ENCODE measurements around the gene TATDN2. TPM values are rescaled to one million over a fixed set of nuclear protein-coding genes. Genes with fewer than 3 reads are reported as not detected.

TATDN2 gene
- total RNA-seq, 1 donor: 19.2 TPM

DNA sequence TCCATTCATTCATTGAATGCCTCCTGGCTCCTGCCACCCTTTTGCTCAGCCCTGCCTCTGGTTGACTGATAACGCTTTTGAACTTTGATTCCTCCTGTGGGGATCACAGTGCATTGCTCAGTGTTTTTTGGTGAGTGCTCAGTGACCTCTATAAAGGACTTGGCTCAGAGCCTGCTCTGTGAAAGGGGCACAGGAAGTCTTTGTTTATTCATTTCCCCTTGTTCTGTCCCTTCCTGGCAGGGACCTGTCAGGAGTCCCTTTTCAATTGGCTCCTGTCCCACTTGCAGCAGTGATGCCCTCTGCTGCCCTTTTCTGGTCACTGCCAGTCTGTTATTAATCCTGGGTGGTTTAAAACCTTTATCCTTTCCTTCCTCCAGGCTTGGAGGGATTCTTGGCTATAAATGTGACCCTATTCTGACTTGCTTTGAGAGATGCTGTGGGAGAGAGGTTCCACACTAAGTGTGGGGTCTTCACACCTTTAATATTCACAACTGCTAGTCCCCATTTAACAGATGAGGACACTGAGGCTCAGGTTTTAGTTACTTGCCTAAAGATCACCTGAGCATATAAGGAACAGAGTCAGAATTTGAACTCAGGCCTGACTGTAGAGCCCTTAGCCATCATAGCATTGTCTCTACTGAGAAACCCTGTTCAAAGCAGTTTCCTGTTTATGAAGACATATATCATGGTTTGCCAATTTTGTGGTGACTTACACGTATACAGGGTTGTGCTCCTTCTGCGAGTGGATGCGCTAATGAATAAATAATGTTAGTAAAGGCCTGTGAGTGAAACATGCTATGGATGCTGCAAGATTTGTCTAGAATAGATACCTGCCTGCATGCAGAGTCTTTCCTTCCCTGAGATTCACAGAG is 23.2 kb upstream of the TATDN2 start:
- DNase-seq (ENCODE audit: insufficient read length, low spot score, missing footprints): no peak
- Histone ChIP-seq H3K36me3 (ENCODE audit: insufficient read depth, low read length) (no peaks in the 10 kb centered on the region), H2AFZ (ENCODE audit: low read length) (no peak overlapping the region), H3K4me2 (ENCODE audit: insufficient read depth, low read length) (no peak overlapping the region), H3K27me3 (ENCODE audit: insufficient read depth, low read length) (no peaks in the 10 kb centered on the region), H3K4me3 (ENCODE audit: insufficient read depth, low read length) (no peak overlapping the region), H3K9me3 (ENCODE audit: low read depth, low read length) (no peaks in the 10 kb centered on the region), H3K27ac (ENCODE audit: low read depth, low read length) (no peak overlapping the region), H4K20me1 (ENCODE audit: insufficient read depth, low read length) (no peaks in the 10 kb centered on the region), H3K79me2 (ENCODE audit: insufficient read depth, low read length) (no peaks in the 10 kb centered on the region), H3K4me1 (ENCODE audit: insufficient read depth, low read length) (peaks cover 8% of the 10 kb centered on the region)
- TF ChIP-seq, protein P1, sequence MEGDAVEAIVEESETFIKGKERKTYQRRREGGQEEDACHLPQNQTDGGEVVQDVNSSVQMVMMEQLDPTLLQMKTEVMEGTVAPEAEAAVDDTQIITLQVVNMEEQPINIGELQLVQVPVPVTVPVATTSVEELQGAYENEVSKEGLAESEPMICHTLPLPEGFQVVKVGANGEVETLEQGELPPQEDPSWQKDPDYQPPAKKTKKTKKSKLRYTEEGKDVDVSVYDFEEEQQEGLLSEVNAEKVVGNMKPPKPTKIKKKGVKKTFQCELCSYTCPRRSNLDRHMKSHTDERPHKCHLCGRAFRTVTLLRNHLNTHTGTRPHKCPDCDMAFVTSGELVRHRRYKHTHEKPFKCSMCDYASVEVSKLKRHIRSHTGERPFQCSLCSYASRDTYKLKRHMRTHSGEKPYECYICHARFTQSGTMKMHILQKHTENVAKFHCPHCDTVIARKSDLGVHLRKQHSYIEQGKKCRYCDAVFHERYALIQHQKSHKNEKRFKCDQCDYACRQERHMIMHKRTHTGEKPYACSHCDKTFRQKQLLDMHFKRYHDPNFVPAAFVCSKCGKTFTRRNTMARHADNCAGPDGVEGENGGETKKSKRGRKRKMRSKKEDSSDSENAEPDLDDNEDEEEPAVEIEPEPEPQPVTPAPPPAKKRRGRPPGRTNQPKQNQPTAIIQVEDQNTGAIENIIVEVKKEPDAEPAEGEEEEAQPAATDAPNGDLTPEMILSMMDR (IDR thresholded peaks at IDR 0.05; ENCODE audit: extremely low read depth, low read depth, low read length): peak; percentile 91

DNA sequence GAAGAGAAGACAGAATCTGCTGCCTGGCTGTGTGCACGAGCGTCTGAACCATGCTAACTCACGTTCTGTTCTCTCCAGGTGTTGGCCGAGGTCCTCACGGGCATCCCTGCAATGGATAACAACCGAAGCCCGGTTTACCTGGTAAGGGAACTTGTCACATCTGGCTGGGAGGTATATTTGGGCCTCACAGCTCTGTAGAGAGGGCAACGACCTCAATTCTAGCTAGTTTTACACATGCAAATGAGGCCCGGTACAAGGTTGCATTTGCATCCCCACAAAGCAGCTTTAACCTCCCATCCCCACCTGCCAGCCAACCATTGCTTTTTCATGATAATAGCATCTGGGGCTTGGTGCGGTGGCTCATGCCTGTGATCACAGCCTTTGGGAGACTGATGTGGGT is 22.0 kb upstream of the TATDN2 start:
- peaks cover 8% of the 10 kb centered on the region for H3K4me1 ChIP-seq (ENCODE audit: insufficient read depth, low read length)
- H3K36me3 ChIP-seq (ENCODE audit: insufficient read depth, low read length): no peaks in the 10 kb centered on the region
- TF ChIP-seq, protein P1 (IDR thresholded peaks at IDR 0.05; ENCODE audit: extremely low read depth, low read depth, low read length): no peak
- no peaks in the 10 kb centered on the region for H3K27me3 ChIP-seq (ENCODE audit: insufficient read depth, low read length)
- H3K4me2 ChIP-seq (ENCODE audit: insufficient read depth, low read length): no peak overlapping the region
- H2AFZ ChIP-seq (ENCODE audit: low read length): no peak overlapping the region
- H3K9me3 ChIP-seq (ENCODE audit: low read depth, low read length): no peaks in the 10 kb centered on the region
- H4K20me1 ChIP-seq (ENCODE audit: insufficient read depth, low read length): no peaks in the 10 kb centered on the region
- DNase-seq (ENCODE audit: insufficient read length, low spot score, missing footprints): no peak
- H3K4me3 ChIP-seq (ENCODE audit: insufficient read depth, low read length): no peak overlapping the region
- no peaks in the 10 kb centered on the region for H3K79me2 ChIP-seq (ENCODE audit: insufficient read depth, low read length)
- H3K27ac ChIP-seq (ENCODE audit: low read depth, low read length): no peak overlapping the region

DNA sequence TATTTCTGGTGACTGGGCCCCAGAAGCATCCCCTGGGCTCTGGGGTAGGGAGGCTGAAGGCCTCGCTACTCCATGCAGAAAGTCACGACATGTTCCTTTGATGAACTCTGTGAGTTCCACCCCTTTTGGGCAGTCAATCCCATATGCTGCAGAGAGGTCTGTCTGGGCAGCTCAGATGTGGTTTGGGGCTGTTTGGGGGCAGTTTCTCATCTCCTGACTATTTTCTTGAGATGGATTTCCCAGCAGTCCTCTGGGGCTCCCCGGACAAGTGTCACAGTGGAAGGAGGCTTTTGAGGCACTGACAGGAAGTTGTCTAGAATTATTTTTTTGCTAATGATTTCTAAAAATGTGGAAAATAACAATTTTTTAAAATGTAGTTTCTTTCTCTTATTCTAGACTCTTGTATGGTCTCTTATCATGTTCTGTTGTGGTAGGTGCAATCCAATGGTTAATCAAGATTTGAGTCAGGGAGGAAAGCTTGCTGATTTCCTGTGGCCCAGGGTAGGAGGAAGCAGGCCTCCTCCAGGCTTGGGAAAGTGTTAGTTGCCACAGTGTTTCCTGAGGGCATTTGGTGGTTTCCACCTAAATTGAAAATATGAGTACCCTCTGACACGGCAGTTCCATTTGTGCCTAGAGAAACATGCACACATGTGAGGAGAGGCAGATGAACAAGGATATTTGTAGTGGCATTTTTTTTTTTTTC is 19.9 kb upstream of the TATDN2 start:
- Histone ChIP-seq H3K79me2 (ENCODE audit: insufficient read depth, low read length) (no peaks in the 10 kb centered on the region), H3K4me3 (ENCODE audit: insufficient read depth, low read length) (no peak overlapping the region), H3K27me3 (ENCODE audit: insufficient read depth, low read length) (no peaks in the 10 kb centered on the region), H3K4me2 (ENCODE audit: insufficient read depth, low read length) (no peak overlapping the region), H3K4me1 (ENCODE audit: insufficient read depth, low read length) (peaks cover 3% of the 10 kb centered on the region), H2AFZ (ENCODE audit: low read length) (no peak overlapping the region), H3K27ac (ENCODE audit: low read depth, low read length) (no peak overlapping the region), H3K36me3 (ENCODE audit: insufficient read depth, low read length) (no peaks in the 10 kb centered on the region), H4K20me1 (ENCODE audit: insufficient read depth, low read length) (no peaks in the 10 kb centered on the region), H3K9me3 (ENCODE audit: low read depth, low read length) (no peaks in the 10 kb centered on the region)
- no peak for DNase-seq (ENCODE audit: insufficient read length, low spot score, missing footprints)
- TF ChIP-seq, protein P1 (IDR thresholded peaks at IDR 0.05; ENCODE audit: extremely low read depth, low read depth, low read length): no peak

DNA sequence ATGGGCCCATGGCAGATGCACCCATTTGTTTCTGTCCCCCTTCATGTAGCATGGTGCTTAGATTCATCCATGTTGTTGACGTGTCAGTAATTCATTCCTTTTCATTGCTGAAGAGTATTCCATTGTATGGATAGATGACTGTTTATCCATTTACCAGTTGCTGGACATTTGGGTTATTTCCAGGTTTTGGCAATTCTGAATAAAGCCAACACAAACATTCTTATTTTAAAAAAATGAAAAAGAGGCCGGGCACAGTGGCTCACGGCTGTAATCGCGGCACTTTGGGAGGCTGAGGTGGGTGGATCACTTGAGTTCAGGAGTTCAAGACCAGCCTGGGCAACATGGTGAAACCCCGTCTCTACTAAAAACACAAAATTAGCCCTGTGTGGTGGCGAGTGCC is 18.7 kb upstream of the TATDN2 start:
- Histone ChIP-seq H4K20me1 (ENCODE audit: insufficient read depth, low read length) (no peaks in the 10 kb centered on the region), H3K27ac (ENCODE audit: low read depth, low read length) (no peak overlapping the region), H3K9me3 (ENCODE audit: low read depth, low read length) (no peaks in the 10 kb centered on the region), H3K79me2 (ENCODE audit: insufficient read depth, low read length) (no peaks in the 10 kb centered on the region), H3K4me2 (ENCODE audit: insufficient read depth, low read length) (no peak overlapping the region), H2AFZ (ENCODE audit: low read length) (no peak overlapping the region), H3K4me1 (ENCODE audit: insufficient read depth, low read length) (peaks cover 3% of the 10 kb centered on the region), H3K27me3 (ENCODE audit: insufficient read depth, low read length) (no peaks in the 10 kb centered on the region), H3K4me3 (ENCODE audit: insufficient read depth, low read length) (no peak overlapping the region), H3K36me3 (ENCODE audit: insufficient read depth, low read length) (peaks cover 3% of the 10 kb centered on the region)
- no peak for DNase-seq (ENCODE audit: insufficient read length, low spot score, missing footprints)
- TF ChIP-seq, protein P1 (IDR thresholded peaks at IDR 0.05; ENCODE audit: extremely low read depth, low read depth, low read length): no peak
